OCI-LY7 (cell line): ENCODE data around the gene TFAP2E.

Experiments
- CTCF ChIP-seq: fragments of 200-600 bp; sonication (generic); conservative IDR thresholded peaks from 2 replicates; pipeline ENCODE4 v1.5.1; 2014; ENCODE audit warnings: mild to moderate bottlenecking, antibody characterized with exemption, low read length, moderate library complexity, mixed read lengths
- EZH2phosphoT487 ChIP-seq: fragments of 200-600 bp; sonication (generic); IDR thresholded peaks from 2 replicates; pipeline ENCODE4 v1.6.1; 2018; ENCODE audit warnings: low read depth, borderline replicate concordance, mild to moderate bottlenecking, mixed run types, antibody characterized with exemption, low read length, moderate library complexity, mixed read lengths

DNA sequence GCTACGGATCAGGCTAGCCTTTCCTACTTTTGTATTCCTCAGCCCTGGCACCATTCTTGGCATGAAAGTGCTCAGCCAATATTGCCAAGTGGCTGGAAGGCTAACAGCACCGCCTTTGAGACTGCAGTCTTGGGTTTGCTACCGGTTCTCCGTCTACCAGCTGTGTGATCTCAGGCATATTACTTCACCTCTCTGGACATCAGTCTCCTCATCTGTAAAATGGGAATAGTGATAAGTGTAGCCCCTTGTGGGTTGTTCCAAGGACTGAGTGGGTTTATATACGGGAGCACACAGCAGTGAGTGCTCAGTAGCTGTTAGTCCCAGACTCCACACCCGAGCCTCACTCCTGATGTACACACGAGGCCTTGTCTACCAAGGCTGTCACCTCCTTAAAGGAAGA is 13.7 kb downstream of the TFAP2E start:
- TF ChIP-seq CTCF: no peak
- no peak for TF ChIP-seq EZH2phosphoT487
